ENCODE measurements around the gene BNIP3.

BNIP3 gene

GRCh38 chr10:131981429-131982184, at the start of gene BNIP3:
BNIP3 (minus strand) TSS chr10:131981923; CDS start chr10:131981806, 117 bp downstream.
- DNase-seq, result no peak

- no peak for DNase-seq
Observed at GRCh38 chr10:132030898-132031463, 49.3 kb upstream of the BNIP3 start.

DNA sequence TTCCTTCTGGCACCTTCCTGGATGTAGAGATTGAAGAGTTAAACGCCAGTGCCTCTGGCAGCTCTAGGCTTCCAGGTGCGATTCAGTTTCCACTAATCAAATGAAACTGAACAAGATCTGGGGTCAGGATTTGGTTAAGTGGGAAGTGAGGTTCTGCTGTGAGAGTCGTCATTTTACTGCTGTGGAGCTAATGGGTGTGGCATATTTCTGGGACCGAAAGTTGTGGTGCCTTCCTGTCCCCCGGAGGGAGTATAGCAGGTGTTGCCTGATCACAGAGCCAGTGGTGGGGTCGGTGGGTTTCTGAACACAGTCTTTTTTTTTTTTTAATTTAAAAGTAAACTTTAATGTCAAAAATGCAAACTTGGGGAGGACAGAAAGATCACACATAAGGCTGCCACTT, 47.0 kb upstream of the BNIP3 start:
- no peak for DNase-seq

- no peak for DNase-seq
Observed at GRCh38 chr10:132027423-132027983, 45.8 kb upstream of the BNIP3 start.

DNA sequence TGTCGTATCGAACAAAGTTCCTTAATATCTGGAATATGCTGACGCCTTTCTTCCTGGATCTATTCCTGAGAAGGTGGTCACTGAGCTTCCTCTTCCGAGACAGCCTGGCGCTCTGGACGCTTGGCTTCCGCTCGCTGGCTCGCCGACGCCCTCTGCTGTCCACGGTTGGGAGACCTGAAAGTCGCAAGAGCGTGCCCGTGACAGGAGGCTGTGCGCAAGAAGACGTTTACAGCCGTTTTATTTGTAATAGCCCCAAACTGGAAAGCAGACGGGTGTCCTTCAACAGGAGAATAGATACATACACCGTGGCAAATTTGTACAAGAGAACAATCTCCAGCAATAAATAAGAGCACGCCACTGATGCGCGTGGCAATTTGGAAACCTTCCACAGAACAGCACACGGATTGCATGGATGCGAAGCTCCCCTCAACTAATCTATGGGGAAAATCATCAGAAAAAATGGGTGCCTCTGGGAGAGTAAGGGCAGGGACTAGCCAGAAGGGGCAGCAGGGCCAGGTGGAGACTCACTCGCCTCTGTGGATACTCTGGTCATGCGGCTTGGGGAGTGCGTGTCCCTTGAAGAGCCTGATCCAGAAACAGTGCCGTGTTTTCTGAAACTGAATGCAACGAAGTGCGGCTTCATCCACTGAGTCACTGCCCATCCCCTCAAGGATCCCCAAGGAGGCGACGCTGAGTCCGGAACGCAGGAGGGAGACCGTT, 41.5 kb upstream of the BNIP3 start:
- DNase-seq, result no peak

DNA sequence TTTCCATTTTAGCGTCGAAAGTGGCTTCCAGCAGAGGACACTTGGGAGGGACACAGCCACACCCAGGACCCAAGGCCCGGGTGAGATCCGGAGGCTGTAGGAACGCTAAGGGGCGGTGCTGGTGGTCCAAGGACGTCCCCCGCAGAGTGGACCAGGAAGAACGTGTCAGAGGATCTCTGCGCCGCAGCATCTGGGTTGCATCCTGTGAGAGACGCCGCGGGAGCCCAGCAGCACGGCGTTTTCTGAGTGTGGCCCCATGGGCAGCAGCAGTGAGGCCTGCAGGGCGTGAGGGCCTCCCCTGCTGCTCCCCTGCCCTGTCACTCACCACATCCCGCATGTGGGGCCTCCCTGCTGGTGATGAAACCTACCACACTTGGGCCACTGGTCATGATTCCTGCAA, 40.5 kb upstream of the BNIP3 start:
- no peak for DNase-seq

DNA sequence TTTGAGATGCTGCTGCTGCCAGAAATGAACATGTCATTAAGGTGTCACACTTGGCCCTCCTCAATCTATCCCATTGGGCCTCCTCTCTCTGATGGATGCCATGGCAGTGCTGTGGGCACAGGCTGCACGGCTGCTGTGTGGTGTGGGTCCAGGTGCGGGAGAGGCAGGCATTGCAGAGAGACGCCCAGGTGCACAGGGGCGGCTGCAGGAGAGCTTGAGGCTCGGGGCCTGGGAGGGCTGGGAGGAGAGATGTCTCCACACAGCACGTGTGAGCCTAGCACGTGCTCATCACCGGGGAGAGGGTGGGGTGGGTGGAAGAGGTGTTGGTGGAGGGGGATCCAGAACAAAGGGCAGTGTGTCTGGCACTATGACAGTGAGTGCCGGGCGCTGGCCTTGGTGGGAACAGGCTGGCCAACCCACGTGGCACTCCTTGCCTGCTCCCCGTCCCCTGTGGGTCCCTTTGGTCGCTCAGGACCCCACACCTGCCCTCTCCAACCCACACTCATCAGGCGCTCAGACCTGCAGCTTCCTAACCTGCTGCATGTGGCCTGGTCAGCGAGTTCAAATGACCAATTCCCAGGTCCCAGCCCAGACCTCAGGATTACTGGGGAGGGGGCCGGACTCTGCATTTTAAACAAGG, 39.9 kb upstream of the BNIP3 start:
- no peak for DNase-seq

GRCh38 chr10:132021046-132021445, 39.3 kb upstream of the BNIP3 start:
- DNase-seq, result no peak

DNA sequence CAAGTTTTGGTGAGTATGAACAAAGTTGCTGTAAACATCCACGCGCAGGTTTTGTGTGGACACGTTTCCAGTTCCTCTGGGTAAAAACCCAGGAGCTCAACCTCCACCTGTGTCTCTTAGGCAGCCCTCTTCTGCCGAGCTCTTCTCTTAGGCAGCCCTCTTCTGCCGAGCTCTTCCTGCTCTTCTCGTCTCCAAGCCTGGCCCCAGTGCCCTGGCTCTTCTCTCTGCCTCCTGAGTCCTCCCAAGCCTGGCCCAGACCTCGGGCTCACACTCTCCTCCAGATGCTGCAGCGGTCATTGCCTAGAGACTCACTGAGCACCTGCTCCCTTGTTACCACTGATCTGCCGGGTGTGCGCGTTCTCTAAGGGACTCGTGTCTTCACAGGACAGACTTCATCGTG, 38.7 kb upstream of the BNIP3 start:
- DNase-seq, result no peak

DNA sequence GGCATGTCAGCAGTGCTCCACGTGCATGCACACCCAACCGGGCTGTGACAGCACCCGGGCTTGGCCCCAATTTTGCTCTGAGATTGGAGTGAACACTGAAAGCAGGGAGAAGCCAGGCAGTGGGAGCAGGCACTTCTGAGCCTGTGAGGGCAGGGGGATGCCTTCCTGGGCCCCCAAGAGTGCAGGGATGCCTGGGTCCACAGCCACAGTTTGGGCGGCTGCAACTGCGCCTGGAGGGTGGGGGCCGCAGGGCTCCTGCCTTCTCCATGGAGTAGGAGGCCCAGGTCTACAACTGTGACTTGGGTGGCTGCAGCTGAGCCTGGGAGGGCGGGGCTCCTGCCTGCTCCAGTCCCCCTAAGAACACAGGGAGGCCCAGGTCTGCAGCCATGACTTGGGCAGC, 37.6 kb upstream of the BNIP3 start:
- DNase-seq, result no peak

- DNase-seq, result no peak
Observed at GRCh38 chr10:132018446-132018845, 36.7 kb upstream of the BNIP3 start.

DNA sequence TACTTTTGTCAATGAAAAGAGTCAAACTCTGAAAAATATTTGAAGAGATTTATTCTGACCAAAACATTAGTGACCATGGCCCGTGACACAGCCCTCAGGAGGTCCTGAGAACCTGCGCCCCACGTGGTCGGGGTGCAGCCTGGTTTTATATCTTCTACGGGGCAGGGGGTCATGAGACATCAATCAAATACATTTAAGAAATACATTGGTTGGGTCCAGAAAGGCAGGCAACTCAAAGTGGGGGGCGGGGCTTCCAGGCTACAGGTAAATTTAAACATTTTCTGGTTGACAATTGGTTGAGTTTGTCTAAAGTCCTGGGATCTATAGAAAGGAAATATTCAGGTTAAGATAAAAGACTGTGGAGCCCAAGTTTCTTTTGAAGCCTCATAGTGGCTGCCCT, 34.8 kb upstream of the BNIP3 start:
- no peak for DNase-seq

- DNase-seq, result no peak
Observed at GRCh38 chr10:132011445-132011844, 29.7 kb upstream of the BNIP3 start.

DNA sequence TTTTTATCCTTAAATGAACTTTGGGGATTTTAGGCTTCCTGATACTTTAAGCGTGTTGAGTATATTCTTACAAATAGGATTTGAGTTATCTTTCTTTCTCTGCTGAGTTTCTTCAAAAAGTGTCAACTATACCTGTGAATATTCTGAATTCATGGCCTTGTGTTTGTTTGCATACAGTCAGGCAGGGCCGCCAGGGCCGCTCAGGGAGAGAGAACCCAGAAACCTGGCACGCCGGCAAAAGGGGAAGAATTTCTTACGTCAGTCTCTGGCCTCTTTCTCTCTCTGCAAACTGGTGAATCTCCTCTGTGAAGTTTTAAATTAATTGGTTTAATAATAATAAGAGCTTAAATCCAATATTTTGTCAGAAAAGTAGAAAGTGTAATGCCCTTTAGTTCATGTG, 29.3 kb upstream of the BNIP3 start:
- DNase-seq, result no peak

DNA sequence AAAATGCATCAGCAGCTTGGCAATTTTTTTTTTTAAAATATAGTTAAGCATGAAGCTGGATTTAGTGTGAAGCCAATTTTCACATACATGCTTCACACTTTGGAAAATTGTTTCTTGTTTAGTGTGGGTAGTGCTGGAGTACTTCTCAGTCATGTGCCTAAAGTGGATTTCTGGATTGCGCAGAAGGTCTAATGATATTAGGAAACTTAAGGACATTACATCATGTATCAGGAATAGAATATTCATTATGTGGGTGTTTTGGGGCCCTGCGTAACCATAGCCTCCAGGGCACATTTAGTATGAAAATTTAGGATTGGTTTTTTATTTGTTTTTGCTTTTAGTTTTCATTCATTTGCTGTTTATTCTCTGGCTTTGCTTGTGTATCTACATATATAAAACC, 28.8 kb upstream of the BNIP3 start:
- DNase-seq, result no peak

- DNase-seq, result no peak
Observed at GRCh38 chr10:132009575-132009974, 27.9 kb upstream of the BNIP3 start.

DNA sequence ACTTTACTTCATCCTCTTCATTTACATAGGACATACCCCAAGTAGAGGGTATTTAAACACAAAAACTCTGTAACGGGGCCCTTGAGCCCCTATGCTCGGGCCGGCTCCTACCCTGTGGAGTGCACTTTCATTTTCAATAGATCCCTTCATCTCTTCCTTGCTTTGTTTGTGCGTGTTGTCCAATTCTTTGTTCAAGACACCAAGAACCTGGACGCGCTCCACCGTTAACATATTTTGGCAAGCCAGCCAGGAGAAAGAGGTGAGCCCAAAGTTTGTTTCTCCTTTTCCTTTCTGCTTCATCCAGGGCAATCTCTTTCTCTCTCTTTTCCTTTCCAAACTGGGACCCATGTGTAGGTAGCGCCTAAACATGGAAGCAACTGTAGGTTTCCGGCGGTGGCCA, 26.0 kb upstream of the BNIP3 start:
- no peak for DNase-seq

- DNase-seq, result no peak
Observed at GRCh38 chr10:132006966-132007365, 25.2 kb upstream of the BNIP3 start.

GRCh38 chr10:132005147-132005546, 23.4 kb upstream of the BNIP3 start:
- no peak for DNase-seq

- DNase-seq, result no peak
Observed at GRCh38 chr10:132004052-132004451, 22.3 kb upstream of the BNIP3 start.

GRCh38 chr10:132003282-132003924, 21.7 kb upstream of the BNIP3 start:
- DNase-seq, result no peak

DNA sequence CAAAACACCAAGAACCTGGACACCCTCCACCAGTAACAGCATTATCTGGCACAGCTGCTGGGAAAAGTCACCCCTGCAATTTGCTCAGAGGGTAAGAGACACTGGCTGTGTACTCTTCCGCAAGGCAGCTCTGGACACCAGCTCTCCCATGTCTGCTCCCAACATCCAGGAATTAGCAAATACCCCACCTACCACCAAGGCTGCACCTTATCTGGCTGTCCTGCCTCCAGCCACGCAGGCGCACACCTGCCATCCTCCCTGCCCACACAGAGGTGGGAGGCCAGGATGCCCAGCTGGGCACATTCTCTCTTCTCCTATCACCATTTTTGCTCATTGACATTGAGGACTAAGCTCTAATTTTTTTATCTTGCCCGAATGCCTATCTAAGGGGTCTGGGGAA, 20.3 kb upstream of the BNIP3 start:
- DNase-seq, result no peak

Data from NK-92 treated with Interleukin-12 subunit alpha and Interleukin-12 subunit beta, amount 100 ng/mL, for 24 hours (cell line).